Activated CD4-positive, alpha-beta T cell treated with anti-CD3 and anti-CD28 coated beads, Interleukin-2, amount 50 U/mL, for 1 hour (primary cell): ENCODE data around the gene TGFBI.

Source experiments
- DNase-seq: peaks from one replicate; pipeline ENCODE4 v3.0.0-alpha.2; 2020

Gene TGFBI

GRCh38 chr5:136098176-136098575 lies 69.4 kb downstream of the TGFBI start:
- no peak for DNase-seq

DNA sequence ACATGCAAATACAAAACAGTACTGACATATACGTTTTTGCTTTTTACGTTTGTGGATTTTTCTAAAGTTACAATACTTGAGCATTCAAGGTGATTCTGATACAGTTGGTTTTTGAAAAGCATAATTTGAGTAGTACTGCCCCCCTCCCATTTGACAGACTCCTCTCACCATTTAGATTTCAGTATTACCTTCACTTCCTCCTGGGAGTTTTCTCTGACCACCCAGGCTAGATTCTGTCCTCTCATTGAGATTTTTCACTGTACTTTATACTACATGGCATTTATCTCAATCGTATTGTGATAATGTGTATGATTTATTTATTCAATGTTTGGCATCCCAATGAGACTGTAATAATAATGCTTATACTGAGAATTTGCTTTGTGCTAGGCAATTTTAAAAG lies 71.1 kb downstream of the TGFBI start:
- no peak for DNase-seq

DNA sequence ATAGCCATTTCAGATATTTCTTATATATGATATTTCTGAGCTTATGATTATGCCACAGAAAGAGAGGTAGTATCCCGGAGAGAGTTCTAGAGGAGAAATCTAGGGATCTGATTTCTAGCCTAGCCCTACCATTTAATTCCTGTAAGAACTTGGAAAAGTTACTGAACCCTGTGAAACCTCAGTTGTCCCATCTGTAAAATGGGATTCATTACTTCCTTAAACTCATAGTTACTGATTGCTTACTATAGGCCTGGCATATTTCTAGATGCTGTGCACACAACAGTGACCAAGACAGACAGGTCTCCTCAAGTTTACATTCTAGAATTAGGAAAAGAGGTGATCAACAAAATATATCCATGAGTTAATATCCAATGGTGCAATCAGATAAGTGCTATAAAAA lies 73.1 kb downstream of the TGFBI start:
- DNase-seq, result no peak

GRCh38 chr5:136103118-136103517 lies 74.3 kb downstream of the TGFBI start:
- DNase-seq, result no peak

GRCh38 chr5:136104306-136104965 lies 75.6 kb downstream of the TGFBI start:
- DNase-seq, result no peak

DNA sequence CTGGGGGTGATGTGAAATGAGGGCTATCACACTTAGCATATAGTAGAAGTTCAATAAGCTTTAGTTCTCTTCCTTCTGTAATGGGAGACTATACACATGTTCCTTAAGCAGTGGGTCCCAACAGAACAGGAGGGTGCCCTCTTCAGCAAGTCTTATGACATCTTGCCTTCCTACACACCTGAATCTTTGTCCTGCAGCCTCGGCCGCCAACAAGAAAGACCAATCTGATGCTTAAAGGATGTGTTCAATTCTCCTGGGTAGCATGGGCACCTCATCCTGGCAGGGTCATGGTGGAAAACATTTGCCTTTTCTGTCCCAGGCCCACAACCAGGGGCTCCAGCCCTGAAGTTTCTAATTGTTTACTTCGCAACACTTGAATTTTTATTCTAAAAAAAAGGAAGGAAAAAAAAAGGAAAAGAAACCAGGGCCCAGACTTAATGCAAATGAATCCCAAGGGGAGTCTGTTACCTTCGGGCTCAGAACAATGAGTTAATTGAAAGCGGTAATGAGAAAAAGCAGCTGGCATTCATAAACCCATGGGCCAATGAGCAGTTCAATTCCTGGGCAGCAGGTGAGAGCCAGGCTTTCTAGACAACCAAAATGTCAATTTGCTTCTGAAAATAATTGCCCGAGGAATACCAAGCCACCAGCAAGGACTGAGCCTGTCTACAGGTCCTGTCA lies 77.7 kb downstream of the TGFBI start:
- no peak for DNase-seq

GRCh38 chr5:136108180-136108611 lies 79.4 kb downstream of the TGFBI start:
- DNase-seq, result no peak

- no peak for DNase-seq
Measured at GRCh38 chr5:136108766-136109165, 80.0 kb downstream of the TGFBI start.

- no peak for DNase-seq
Measured at GRCh38 chr5:136109453-136110135, 80.8 kb downstream of the TGFBI start.
